Fibroblast of mammary gland (primary cell): ENCODE measurements around the gene NRXN3.

Experiments
- DNase-seq: peaks from one replicate; pipeline ENCODE4 v3.0.0-alpha.2; 2010; ENCODE audit warnings: low read depth
- H3K4me3 ChIP-seq: 2 replicates; pipeline ENCODE4 v1.5.1; 2011; ENCODE audit warnings: low read depth, mild to moderate bottlenecking, low read length, moderate library complexity; ENCODE audit not compliant: control insufficient read depth
- TF ChIP-seq, protein P1 (sequence below): conservative IDR thresholded peaks from 2 replicates; pipeline ENCODE4 v1.5.1; 2011; ENCODE audit warnings: low read depth, low read length, inconsistent platforms; ENCODE audit not compliant: control insufficient read depth, insufficient read depth

NRXN3 gene

DNA sequence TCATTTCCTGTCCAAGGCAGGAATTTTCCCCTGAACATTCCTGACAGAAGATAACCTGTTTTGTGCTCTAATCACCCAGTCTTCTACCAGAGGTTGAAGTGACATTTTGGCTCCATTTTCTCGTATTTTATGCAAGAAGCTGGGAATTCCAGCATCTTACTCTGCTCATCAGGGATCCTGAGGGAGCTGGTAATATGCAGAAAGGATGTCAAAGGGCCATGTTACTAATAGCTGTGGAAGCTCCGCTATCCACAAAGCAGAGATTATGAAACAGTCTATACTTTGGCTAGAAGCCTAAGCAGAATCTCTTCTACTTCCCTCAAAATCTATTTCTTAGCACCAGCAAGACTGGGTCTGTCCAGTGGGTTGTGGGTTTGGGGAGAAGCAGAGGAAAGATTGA is 1428.2 kb downstream of the NRXN3 start:
- TF ChIP-seq, protein P1, sequence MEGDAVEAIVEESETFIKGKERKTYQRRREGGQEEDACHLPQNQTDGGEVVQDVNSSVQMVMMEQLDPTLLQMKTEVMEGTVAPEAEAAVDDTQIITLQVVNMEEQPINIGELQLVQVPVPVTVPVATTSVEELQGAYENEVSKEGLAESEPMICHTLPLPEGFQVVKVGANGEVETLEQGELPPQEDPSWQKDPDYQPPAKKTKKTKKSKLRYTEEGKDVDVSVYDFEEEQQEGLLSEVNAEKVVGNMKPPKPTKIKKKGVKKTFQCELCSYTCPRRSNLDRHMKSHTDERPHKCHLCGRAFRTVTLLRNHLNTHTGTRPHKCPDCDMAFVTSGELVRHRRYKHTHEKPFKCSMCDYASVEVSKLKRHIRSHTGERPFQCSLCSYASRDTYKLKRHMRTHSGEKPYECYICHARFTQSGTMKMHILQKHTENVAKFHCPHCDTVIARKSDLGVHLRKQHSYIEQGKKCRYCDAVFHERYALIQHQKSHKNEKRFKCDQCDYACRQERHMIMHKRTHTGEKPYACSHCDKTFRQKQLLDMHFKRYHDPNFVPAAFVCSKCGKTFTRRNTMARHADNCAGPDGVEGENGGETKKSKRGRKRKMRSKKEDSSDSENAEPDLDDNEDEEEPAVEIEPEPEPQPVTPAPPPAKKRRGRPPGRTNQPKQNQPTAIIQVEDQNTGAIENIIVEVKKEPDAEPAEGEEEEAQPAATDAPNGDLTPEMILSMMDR = no peak
- peak; percentile 83 for DNase-seq
- no peak overlapping the region for H3K4me3 ChIP-seq

DNA sequence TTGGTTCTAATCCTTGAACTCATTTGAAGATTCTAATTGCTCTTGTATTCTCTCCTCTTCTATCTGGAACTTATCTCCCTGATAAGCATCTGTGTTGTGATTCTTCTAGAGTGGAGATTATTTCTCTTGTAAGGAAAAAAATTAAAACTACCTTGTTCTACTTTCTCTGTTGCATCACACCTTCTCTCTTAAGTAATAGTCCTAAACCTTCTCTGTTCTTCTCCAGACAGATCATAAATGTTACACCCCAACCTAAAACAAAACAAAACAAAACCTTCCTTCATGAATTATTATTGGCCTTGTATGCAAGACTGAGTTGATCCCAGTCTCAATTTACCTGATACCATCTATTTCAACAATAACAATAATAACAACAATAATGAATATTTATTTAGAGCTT is 1429.1 kb downstream of the NRXN3 start:
- DNase-seq = no peak
- TF ChIP-seq, protein P1 = no peak
- H3K4me3 ChIP-seq = no peak overlapping the region

DNA sequence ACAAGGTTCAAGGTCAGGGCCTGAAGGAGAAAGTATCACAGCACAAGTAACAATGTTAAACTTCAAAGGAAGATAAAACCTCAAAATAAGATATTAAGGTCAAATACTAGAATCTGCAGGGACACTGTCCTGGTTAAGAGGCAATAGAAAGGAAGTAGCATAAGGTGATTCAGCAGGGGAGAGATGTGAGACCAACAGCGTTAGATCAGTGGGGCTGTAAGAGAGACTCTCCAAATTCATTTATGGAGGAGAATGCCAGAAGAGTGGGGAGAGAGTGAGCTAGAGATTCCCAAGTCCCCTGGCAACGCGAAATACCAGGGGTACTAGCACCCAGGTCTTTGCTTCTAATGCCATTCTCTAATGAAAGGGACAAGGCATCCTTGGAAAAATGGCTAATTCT is 1430.2 kb downstream of the NRXN3 start:
- TF ChIP-seq, protein P1 = no peak
- no peak for DNase-seq
- H3K4me3 ChIP-seq = no peak overlapping the region

DNA sequence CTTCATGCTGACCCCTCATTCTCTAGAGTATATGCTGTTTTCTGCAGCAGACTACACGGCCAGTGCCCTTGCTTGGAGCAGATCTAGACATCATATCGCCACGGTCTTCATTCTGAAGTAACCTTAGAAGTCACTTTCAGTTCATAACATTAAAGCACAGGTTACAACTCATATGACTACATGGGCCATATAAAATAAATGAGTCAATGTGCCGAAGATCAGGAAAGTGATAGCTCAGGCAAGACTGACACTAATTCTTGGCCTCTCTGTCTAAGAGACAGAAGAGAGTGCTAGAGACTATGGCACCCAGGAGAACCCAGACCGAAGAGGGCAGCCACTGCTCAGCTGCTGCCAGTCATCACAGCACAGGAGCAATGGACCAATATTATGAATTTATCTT is 1431.4 kb downstream of the NRXN3 start:
- DNase-seq = no peak
- H3K4me3 ChIP-seq = no peak overlapping the region
- TF ChIP-seq, protein P1 = no peak

DNA sequence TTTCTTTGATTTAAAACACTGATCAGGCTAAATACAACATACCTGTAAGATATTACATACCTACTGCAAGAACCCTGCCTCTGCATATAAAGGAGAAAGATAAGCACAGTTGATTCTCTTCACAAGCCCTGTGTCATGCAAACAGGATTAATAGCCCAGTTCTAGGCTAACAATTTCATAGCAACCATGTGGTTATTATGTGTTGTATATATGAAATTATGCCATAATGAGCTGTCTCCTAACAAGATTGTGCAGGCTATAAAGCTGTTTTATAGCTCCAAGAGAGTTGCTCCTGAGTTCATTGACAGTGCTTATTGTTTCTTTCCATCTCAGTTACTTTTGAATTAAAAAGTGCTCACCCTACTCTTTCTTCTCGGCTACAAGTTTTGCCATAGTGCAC is 1431.9 kb downstream of the NRXN3 start:
- DNase-seq = no peak
- no peak overlapping the region for H3K4me3 ChIP-seq
- TF ChIP-seq, protein P1 = no peak

DNA sequence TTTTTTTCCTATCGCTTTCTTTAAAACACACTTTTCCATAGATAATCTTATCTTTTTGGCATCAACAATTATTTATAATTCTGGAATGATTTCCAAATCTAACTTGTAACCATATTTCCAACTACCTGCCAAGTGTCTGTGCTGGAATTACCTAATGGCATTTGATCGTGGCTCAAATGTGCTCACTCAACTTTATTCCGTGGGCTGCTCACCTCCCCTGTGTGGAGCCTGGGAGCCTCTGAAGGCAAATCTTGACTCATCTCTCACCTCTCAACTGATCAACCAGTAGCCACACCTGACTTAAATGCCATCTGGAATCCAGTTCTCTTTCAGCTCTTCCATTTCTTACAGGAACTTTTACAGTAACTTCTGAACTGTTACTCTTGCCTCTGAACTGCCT is 1432.6 kb downstream of the NRXN3 start:
- no peak for DNase-seq
- H3K4me3 ChIP-seq = no peak overlapping the region
- TF ChIP-seq, protein P1 = no peak

DNA sequence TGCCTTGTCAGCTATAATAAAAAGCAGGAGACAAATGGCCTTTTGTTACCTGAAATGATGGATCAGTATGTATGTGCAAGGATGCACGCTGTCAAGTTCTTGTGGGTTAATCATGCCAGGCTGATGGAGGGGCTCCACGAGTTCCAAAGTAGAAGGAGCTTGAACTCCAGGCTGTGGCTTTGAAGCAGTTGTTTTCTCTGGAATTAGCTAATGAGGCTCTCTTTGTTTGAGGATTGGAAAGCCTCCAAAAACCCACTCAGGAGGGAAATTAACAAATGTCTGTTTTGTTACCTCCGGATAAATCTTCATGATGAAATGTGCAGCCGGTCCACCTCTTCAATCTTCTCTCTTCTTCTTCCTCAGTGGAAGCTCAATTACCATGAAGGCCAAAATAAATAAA is 1435.7 kb downstream of the NRXN3 start:
- TF ChIP-seq, protein P1 = no peak
- DNase-seq = no peak
- no peak overlapping the region for H3K4me3 ChIP-seq
